HepG2 (cell line): ENCODE results near the gene NR1H3. TPM values are rescaled to one million over a fixed set of nuclear protein-coding genes. Genes with fewer than 3 reads are reported as not detected.

ENCODE experiments used
- ATAC-seq: fragments of 200-7000 bp; cut with Tn5 transposase; 3 replicates; pipeline ENCODE4 v1.9.1; 2020; ENCODE audit warnings: mild to moderate bottlenecking, moderate library complexity
- BruUV-seq: library from RNA; stranded (reverse); fragments of 400-500 nt; replicated peaks from 2 replicates; lab custom pipeline; 2021; lab: Mats Ljungman, UMichigan
- CTCF ChIA-PET: fragments of 300-600 bp; formaldehyde crosslinking; extraction: SDS; loops from one replicate; lab custom pipeline; 2021; ENCODE audit warnings: low total read pairs, inconsistent platforms, low intra/inter-chr PET ratio; lab: Yijun Ruan, JAX
- POLR2A ChIA-PET: fragments of 350-600 bp; sonication (Branson Sonifier 250); formaldehyde crosslinking; loops from one replicate; lab custom pipeline; 2020; ENCODE audit warnings: antibody characterized with exemption, inconsistent platforms; lab: Yijun Ruan, JAX
- DNase-seq: peaks from one replicate; pipeline ENCODE4 v3.0.0-alpha.2; 2015; ENCODE audit warnings: low spot score
- FAIRE-seq: peaks from 3 replicates; lab custom pipeline; 2011; peaks lifted over from hg19 to GRCh38; lab: Jason Lieb, UNC
- H2AFZ ChIP-seq: one replicate; pipeline ENCODE4 v1.6.1; 2011; ENCODE audit warnings: low read length, inconsistent platforms
- H3K27ac ChIP-seq: fragments of 300-600 bp; 3 replicates; pipeline ENCODE4 v1.8.0; 2011; ENCODE audit warnings: mixed run types, mild to moderate bottlenecking, mixed read lengths, low read length, inconsistent platforms; ENCODE audit not compliant: insufficient read depth; ENCODE audit errors: extremely low read length
- H3K27me3 ChIP-seq, 2 experiments: fragments of 200-600 bp in 1 of 2; 2 replicates in 1 of 2; 3 replicates in 1 of 2; pipeline versions ENCODE4 v1.6.0 to v1.8.0; 2011; ENCODE audit warnings: low read length in 2 of 2, mild to moderate bottlenecking in 2 of 2, moderate library complexity in 2 of 2, inconsistent platforms in 1 of 2; ENCODE audit not compliant: insufficient read depth in 2 of 2, control insufficient read depth in 1 of 2
- H3K36me3 ChIP-seq, 2 experiments: fragments of 200-600 bp in 1 of 2; replicated peaks in 1 of 2; 2 replicates in 1 of 2; 3 replicates in 1 of 2; pipeline versions ENCODE4 v1.5.1 to v1.8.0; 2011; ENCODE audit warnings: low read length in 2 of 2, inconsistent platforms in 1 of 2; ENCODE audit not compliant: insufficient read depth in 2 of 2, control insufficient read depth in 1 of 2
- H3K4me1 ChIP-seq: 2 replicates; pipeline ENCODE4 v1.5.1; 2012; ENCODE audit warnings: low read length, inconsistent platforms; ENCODE audit not compliant: insufficient read depth
- H3K4me2 ChIP-seq: 2 replicates; pipeline ENCODE4 v1.6.0; 2011; ENCODE audit warnings: low read depth, low read length, inconsistent platforms
- H3K4me3 ChIP-seq, 3 experiments: fragments of 200-600 bp in 1 of 3; sonication (generic), shearing (Covaris generic) in 1 of 3; replicated peaks in 1 of 3; 2 replicates each; pipeline ENCODE4 v1.5.1; 2011 to 2016; ENCODE audit warnings: low read length in 3 of 3, inconsistent platforms in 2 of 3, low read depth in 2 of 3, mild to moderate bottlenecking in 2 of 3, control low read depth in 1 of 3, mixed read lengths in 1 of 3; ENCODE audit not compliant: insufficient read depth in 1 of 3
- H3K79me2 ChIP-seq: one replicate; pipeline ENCODE4 v1.6.1; 2011; ENCODE audit warnings: low read length, inconsistent platforms; ENCODE audit not compliant: insufficient read depth
- H3K9ac ChIP-seq: 2 replicates; pipeline ENCODE4 v1.6.0; 2011; ENCODE audit warnings: mild to moderate bottlenecking, low read depth, low read length, inconsistent platforms; ENCODE audit not compliant: insufficient read depth
- H3K9me3 ChIP-seq: 2 replicates; pipeline ENCODE4 v1.5.1; 2012; ENCODE audit warnings: mild to moderate bottlenecking, low read length
- H4K20me1 ChIP-seq: 2 replicates; pipeline ENCODE4 v1.6.0; 2011; ENCODE audit warnings: inconsistent platforms, mild to moderate bottlenecking, low read length, moderate library complexity; ENCODE audit not compliant: insufficient read depth
- DR1 ChIP-seq: sonication (generic); formaldehyde crosslinking; IDR thresholded peaks from 2 replicates; pipeline ENCODE4 v1.8.0; 2021; ENCODE audit warnings: mild to moderate bottlenecking, missing genetic modification reagents, inconsistent platforms
- GABPA ChIP-seq, 2 experiments: IDR thresholded peaks; 2 replicates each; pipeline ENCODE4 v1.6.1; 2011 to 2016; ENCODE audit warnings: low read depth in 2 of 2, low read length in 1 of 2, missing biosample characterization in 1 of 2, missing genetic modification characterization in 1 of 2
- GMEB1 ChIP-seq: sonication (generic); formaldehyde crosslinking; IDR thresholded peaks from 2 replicates; pipeline ENCODE4 v1.5.1; 2020; ENCODE audit warnings: missing genetic modification reagents, mild to moderate bottlenecking, borderline replicate concordance
- HIVEP1 ChIP-seq: sonication (generic); formaldehyde crosslinking; IDR thresholded peaks from 2 replicates; pipeline ENCODE4 v1.4.0; 2020; ENCODE audit warnings: mild to moderate bottlenecking, missing genetic modification reagents
- HNF1B ChIP-seq: sonication (generic); formaldehyde crosslinking; IDR thresholded peaks from 2 replicates; pipeline ENCODE4 v1.5.1; 2020; ENCODE audit warnings: mild to moderate bottlenecking, moderate library complexity, missing genetic modification reagents
- JARID2 ChIP-seq: sonication (generic); formaldehyde crosslinking; IDR thresholded peaks from 2 replicates; pipeline ENCODE4 v1.8.1; 2023; ENCODE audit warnings: missing genetic modification reagents, inconsistent platforms; ENCODE audit not compliant: insufficient replicate concordance
- MTA3 ChIP-seq: sonication (generic); formaldehyde crosslinking; IDR thresholded peaks from 2 replicates; pipeline ENCODE4 v1.4.0; 2020; ENCODE audit warnings: missing genetic modification reagents
- PPARG ChIP-seq: conservative IDR thresholded peaks from 2 replicates; pipeline ENCODE4 v1.6.1; 2016; ENCODE audit warnings: missing biosample characterization, missing genetic modification reagents
- SALL2 ChIP-seq: sonication (generic); formaldehyde crosslinking; IDR thresholded peaks from 2 replicates; pipeline ENCODE4 v1.8.1; 2023; ENCODE audit warnings: mild to moderate bottlenecking, missing genetic modification reagents, inconsistent platforms
- SCMH1 ChIP-seq: sonication (generic); formaldehyde crosslinking; IDR thresholded peaks from 2 replicates; pipeline ENCODE4 v1.9.0; 2021; ENCODE audit warnings: missing genetic modification reagents, mild to moderate bottlenecking, borderline replicate concordance
- SOX13 ChIP-seq, 3 experiments: fragments of 450-650 bp in 1 of 3; sonication (generic) in 1 of 3; formaldehyde crosslinking in 1 of 3; IDR thresholded peaks in 2 of 3; conservative IDR thresholded peaks in 1 of 3; 2 replicates each; pipeline versions ENCODE4 v1.5.0 to v1.6.1; 2016 to 2020; ENCODE audit warnings: antibody characterized with exemption in 1 of 3, mild to moderate bottlenecking in 1 of 3, missing compliant biosample characterization in 1 of 3, missing genetic modification reagents in 1 of 3, moderate library complexity in 1 of 3
- SP1 ChIP-seq, 2 experiments: fragments of 450-650 bp in 1 of 2; sonication (generic) in 1 of 2; formaldehyde crosslinking in 1 of 2; IDR thresholded peaks; 2 replicates each; pipeline versions ENCODE4 v1.4.0 to v1.6.1; 2016 to 2020; ENCODE audit warnings: missing genetic modification reagents in 1 of 2
- ZFP90 ChIP-seq: sonication (generic); formaldehyde crosslinking; IDR thresholded peaks from 2 replicates; pipeline ENCODE4 v1.8.0; 2022; ENCODE audit warnings: missing genetic modification reagents, mild to moderate bottlenecking, inconsistent platforms, borderline replicate concordance
- ZKSCAN5 ChIP-seq: sonication (generic); formaldehyde crosslinking; IDR thresholded peaks from 2 replicates; pipeline ENCODE4 v1.5.1; 2020; ENCODE audit warnings: mild to moderate bottlenecking, missing genetic modification reagents
- ZNF224 ChIP-seq: sonication (generic); formaldehyde crosslinking; IDR thresholded peaks from 2 replicates; pipeline ENCODE4 v1.5.0; 2020; ENCODE audit warnings: mild to moderate bottlenecking, missing genetic modification reagents
- ZNF230 ChIP-seq: sonication (generic); formaldehyde crosslinking; IDR thresholded peaks from 2 replicates; pipeline ENCODE4 v1.4.0; 2020; ENCODE audit warnings: mild to moderate bottlenecking, missing genetic modification reagents
- ZNF256 ChIP-seq: sonication (generic); formaldehyde crosslinking; conservative IDR thresholded peaks from 2 replicates; pipeline ENCODE4 v1.4.0; 2020; ENCODE audit warnings: missing genetic modification reagents
- ZNF280B ChIP-seq: sonication (generic); formaldehyde crosslinking; IDR thresholded peaks from 2 replicates; pipeline ENCODE4 v1.5.0; 2020; ENCODE audit warnings: missing genetic modification reagents, mild to moderate bottlenecking, borderline replicate concordance
- ZNF557 ChIP-seq: sonication (generic); formaldehyde crosslinking; IDR thresholded peaks from 2 replicates; pipeline ENCODE4 v1.4.0; 2020; ENCODE audit warnings: missing genetic modification reagents
- ZNF562 ChIP-seq: sonication (generic); formaldehyde crosslinking; IDR thresholded peaks from 2 replicates; pipeline ENCODE4 v1.8.0; 2022; ENCODE audit warnings: missing genetic modification reagents, borderline replicate concordance
- WGBS: methylation state at CpG from one replicate; pipeline ENCODE4 v1.1.6; 2017; ENCODE audit warnings: low lambda C conversion rate; 5-methylcytosine and 5-hydroxymethylcytosine counted together
- in situ Hi-C: cut with HindIII; loops from 2 replicates; pipeline ENCODE4 v1.10.0; 2017; ENCODE audit warnings: low pct_unique_long_range_greater_than_20kb; ENCODE audit not compliant: extremely low pct_ligation_motif_present
- intact Hi-C: fragments of 100-400 bp; cut with micrococcal nuclease; formaldehyde crosslinking; loops from one replicate; pipeline ENCODE4 v1.10.0; 2022; ENCODE audit not compliant: unreplicated experiment
- polyA plus RNA-seq, 8 experiments: library from polyadenylated mRNA; depleted of rRNA in 3 of 8; stranded (reverse) in 7 of 8; unstranded in 1 of 8; fragments of >200 nt; fragmentation: Illumina TruSeq in 4 of 8; extraction: Trizol in 4 of 8; gene quantifications; 2 replicates each; pipeline versions ENCODE4 v1.2.1 to v1.2.3, GENCODE V29; 2011 to 2016; ENCODE audit warnings: low read depth in 4 of 8, missing spikeins in 1 of 8, mixed read lengths in 1 of 8; ENCODE audit not compliant: insufficient read depth in 1 of 8
- total RNA-seq, 5 experiments: library from RNA; depleted of rRNA; stranded (reverse); fragments of >200 nt; fragmentation: Illumina TruSeq; extraction: Trizol; gene quantifications; 2 replicates each; pipeline ENCODE4 v1.2.3, GENCODE V29; 2016; ENCODE audit warnings: low read depth in 1 of 5

The NR1H3 gene
- total and polyA plus RNA-seq, 2 of the 13 experiments (the other 11 are each of a cell fraction or from before 2014, with no cell fraction given) = 41.8 to 102 TPM

GRCh38 chr11:47257177-47257516 is 649 bp upstream of the NR1H3 start:
- peaks cover 1 to 2% of the 10 kb centered on the region in 2 experiments; a peak in 2 of 5 replicates for H3K36me3 ChIP-seq
- H4K20me1 ChIP-seq = no peaks in the 10 kb centered on the region
- peak overlapping the region; percentile 89 for H3K4me2 ChIP-seq
- ChIA-PET POLR2A (interaction anchor here (0.7 to 4.3 kb wide), 18 partner anchors 9 to 181 kb away, joined by 3 to 106 read pairs (median 8); partner anchors contain the start of genes ACP2, ARFGAP2, DDB2 and MADD), CTCF (interaction anchor here (1.2 to 4.3 kb wide), 3 partner anchors 12 to 98 kb away, joined by 4 to 27 read pairs (median 20); partner anchors contain the start of gene ARFGAP2)
- peak overlapping the region; percentile 64 for H3K9ac ChIP-seq
- DNase-seq (no peak), ATAC-seq (peak; percentile 4), FAIRE-seq (no peak)
- in situ Hi-C loops (no loop called here), intact Hi-C loops (no loop called here)
- H3K4me1 ChIP-seq = peaks cover 74% of the 10 kb centered on the region
- peak overlapping the region; percentile 74 for H3K27ac ChIP-seq
- BruUV-seq = no TSS peak
- H2AFZ ChIP-seq = no peak overlapping the region
- H3K4me3 ChIP-seq = peak overlapping the region; percentile 57 to 72 (median 65); a peak in 4 of 6 replicates
- H3K79me2 ChIP-seq = peaks cover 17% of the 10 kb centered on the region
- no peaks in the 10 kb centered on the region for H3K27me3 ChIP-seq
- 18% methylated on average over 2 of the region's 2 CpGs for WGBS
- H3K9me3 ChIP-seq = no peaks in the 10 kb centered on the region
- TF ChIP-seq HNF1B (CRISPR knock-in tag) (0 out of 2 replicates have a peak, but pooled peaks have one; percentile 40), ZNF562 (CRISPR knock-in tag) (no peak), GABPA (IDR thresholded peaks at IDR 0.05; ENCODE audit: low read depth, low read length) (no peak), GABPA (CRISPR knock-in tag; IDR thresholded peaks at IDR 0.05; ENCODE audit: low read depth) (no peak), SOX13 (IDR thresholded peaks at IDR 0.05) (no peak), SOX13 (CRISPR knock-in tag; conservative IDR thresholded peaks at IDR 0.05 in 1 of 2, IDR thresholded peaks at IDR 0.05 in 1 of 2) (no peak), ZNF557 (0 out of 2 replicates have a peak, but pooled peaks have one; percentile 43), HIVEP1 (no peak), ZNF230 (CRISPR knock-in tag) (0 out of 2 replicates have a peak, but pooled peaks have one; percentile 21), JARID2 (CRISPR knock-in tag) (no peak), DR1 (CRISPR knock-in tag) (0 out of 2 replicates have a peak, but pooled peaks have one; percentile 20), SP1 (IDR thresholded peaks at IDR 0.05) (no peak), SP1 (CRISPR knock-in tag; IDR thresholded peaks at IDR 0.05) (no peak), SALL2 (CRISPR knock-in tag) (0 out of 2 replicates have a peak, but pooled peaks have one; percentile 37), PPARG (no peak), SCMH1 (CRISPR knock-in tag) (no peak), MTA3 (no peak), ZNF256 (CRISPR knock-in tag) (no peak), ZNF280B (CRISPR knock-in tag) (no peak), ZKSCAN5 (no peak), ZFP90 (peak; percentile 54; the same call in 1 of the 2 replicates), ZNF224 (no peak), GMEB1 (no peak)
